Cardiac muscle cell (in vitro differentiated cells and primary cell): ENCODE results near the gene C19orf47. TPM values are rescaled to one million over a fixed set of nuclear protein-coding genes. Genes with fewer than 3 reads are reported as not detected.

Experiments used
- DNase-seq, 2 donors: peaks; one replicate each; pipeline versions ENCODE4 v3.0.0 to v3.0.0-alpha.2; 2010 to 2017; ENCODE audit warnings: low read depth in 1 of 2, low spot score in 1 of 2
- H3K27ac ChIP-seq: fragments of 200-600 bp; sonication (generic); 2 replicates; pipeline ENCODE4 v1.5.1; 2016
- H3K27me3 ChIP-seq: fragments of 200-600 bp; sonication (generic); 2 replicates; pipeline ENCODE4 v1.6.0; 2016; ENCODE audit warnings: control low read depth
- H3K36me3 ChIP-seq: fragments of 200-600 bp; sonication (generic); 2 replicates; pipeline ENCODE4 v1.5.1; 2016; ENCODE audit warnings: control low read depth
- H3K4me1 ChIP-seq: fragments of 200-600 bp; sonication (generic); 2 replicates; pipeline ENCODE4 v1.8.1; 2017; ENCODE audit warnings: low read depth, mild to moderate bottlenecking, mixed run types
- H3K4me3 ChIP-seq: fragments of 200-600 bp; sonication (generic); 2 replicates; pipeline ENCODE4 v1.5.1; 2016; ENCODE audit warnings: mild to moderate bottlenecking
- H3K9me3 ChIP-seq: fragments of 200-600 bp; sonication (generic); 2 replicates; pipeline ENCODE4 v1.5.1; 2017; ENCODE audit warnings: low read depth, mild to moderate bottlenecking, control low read depth
- CTCF ChIP-seq: IDR thresholded peaks from 2 replicates; pipeline ENCODE4 v1.5.1; 2012; ENCODE audit warnings: low read depth, mild to moderate bottlenecking, low read length
- polyA plus RNA-seq: library from polyadenylated mRNA; unstranded; fragments of >200 nt; fragmentation: Nextera tagmentation; extraction: Ambion mirVana; gene quantifications from 2 replicates; pipeline ENCODE4 v1.2.1, GENCODE V29; 2016
- total RNA-seq: library from RNA; depleted of rRNA; stranded (reverse); fragments of >200 nt; gene quantifications from 2 replicates; pipeline ENCODE4 v1.2.3, GENCODE V29; 2016

Gene C19orf47
- total and polyA plus RNA-seq, 2 experiments from 2014 or later, result 16.4 to 20.3 TPM

DNA sequence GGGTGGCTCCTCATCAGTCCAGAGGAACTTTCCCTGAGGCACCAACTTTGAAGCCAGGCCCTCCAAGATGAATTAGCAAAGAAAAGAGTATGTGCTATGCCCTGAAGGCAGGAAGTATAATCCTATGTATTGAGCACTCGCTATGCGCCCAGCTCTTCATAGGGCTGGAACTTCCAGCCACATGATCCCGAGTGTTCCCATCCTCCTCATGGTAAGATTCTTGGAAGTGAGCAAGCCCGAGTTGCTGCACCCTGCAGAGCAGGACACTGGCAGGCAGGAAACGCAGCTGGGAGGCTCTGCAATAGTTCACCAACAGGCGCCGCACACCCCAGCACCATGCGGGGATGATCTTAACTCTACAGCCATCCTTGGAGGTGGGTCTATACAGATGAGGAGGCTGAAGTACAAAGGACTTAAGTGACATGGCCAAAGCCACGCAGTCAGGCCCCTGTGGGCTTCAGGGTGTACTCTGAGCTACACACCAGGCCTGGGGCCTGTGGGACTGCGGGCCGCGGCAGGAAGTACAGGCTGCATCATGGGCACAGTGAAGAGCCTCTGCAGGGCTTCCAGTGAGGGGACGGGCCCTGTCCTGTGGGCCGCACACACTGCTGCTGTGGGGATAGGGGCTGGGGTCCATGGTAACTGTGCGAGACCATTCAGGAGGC, 25.1 kb downstream of the C19orf47 start:
- Histone ChIP-seq H3K27ac (no peak overlapping the region), H3K4me1 (no peaks in the 10 kb centered on the region), H3K36me3 (peaks cover 35% of the 10 kb centered on the region), H3K9me3 (no peaks in the 10 kb centered on the region), H3K27me3 (no peaks in the 10 kb centered on the region), H3K4me3 (no peak overlapping the region)
- no peak for DNase-seq
- TF ChIP-seq CTCF, result no peak

DNA sequence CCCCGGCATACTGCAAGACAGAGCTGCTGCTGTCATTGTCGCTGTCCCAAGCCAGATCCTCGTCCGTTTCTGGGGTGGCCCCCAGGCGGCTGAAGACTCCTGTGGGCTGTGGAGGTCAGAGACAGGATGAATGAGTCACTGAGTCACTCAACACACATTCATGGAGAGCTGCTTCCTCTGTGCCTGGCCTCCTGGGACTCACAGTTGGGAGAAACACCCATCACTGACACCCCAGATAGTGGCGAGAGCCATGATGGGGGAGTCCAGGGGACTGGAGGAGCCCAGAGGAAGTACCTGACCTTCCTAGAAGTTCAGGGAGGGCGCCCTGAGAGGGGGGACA, 26.0 kb downstream of the C19orf47 start:
- no peak for DNase-seq
- Histone ChIP-seq H3K4me1 (no peaks in the 10 kb centered on the region), H3K4me3 (no peak overlapping the region), H3K36me3 (peaks cover 33% of the 10 kb centered on the region), H3K27ac (no peak overlapping the region), H3K27me3 (no peaks in the 10 kb centered on the region), H3K9me3 (no peaks in the 10 kb centered on the region)
- no peak for TF ChIP-seq CTCF

GRCh38 chr19:40321566-40322270, 26.5 kb downstream of the C19orf47 start:
- peaks cover 33% of the 10 kb centered on the region for H3K36me3 ChIP-seq
- no peaks in the 10 kb centered on the region for H3K4me1 ChIP-seq
- no peak overlapping the region for H3K27ac ChIP-seq
- no peak for TF ChIP-seq CTCF
- no peaks in the 10 kb centered on the region for H3K27me3 ChIP-seq
- DNase-seq, result no peak
- no peak overlapping the region for H3K4me3 ChIP-seq
- H3K9me3 ChIP-seq, result no peaks in the 10 kb centered on the region

- no peak for DNase-seq
- H3K4me1 ChIP-seq, result no peaks in the 10 kb centered on the region
- peaks cover 29% of the 10 kb centered on the region for H3K36me3 ChIP-seq
- no peaks in the 10 kb centered on the region for H3K9me3 ChIP-seq
- TF ChIP-seq CTCF, result no peak
- H3K27ac ChIP-seq, result no peak overlapping the region
- no peaks in the 10 kb centered on the region for H3K27me3 ChIP-seq
- H3K4me3 ChIP-seq, result no peak overlapping the region
Measured at GRCh38 chr19:40321076-40321475, 27.1 kb downstream of the C19orf47 start.

DNA sequence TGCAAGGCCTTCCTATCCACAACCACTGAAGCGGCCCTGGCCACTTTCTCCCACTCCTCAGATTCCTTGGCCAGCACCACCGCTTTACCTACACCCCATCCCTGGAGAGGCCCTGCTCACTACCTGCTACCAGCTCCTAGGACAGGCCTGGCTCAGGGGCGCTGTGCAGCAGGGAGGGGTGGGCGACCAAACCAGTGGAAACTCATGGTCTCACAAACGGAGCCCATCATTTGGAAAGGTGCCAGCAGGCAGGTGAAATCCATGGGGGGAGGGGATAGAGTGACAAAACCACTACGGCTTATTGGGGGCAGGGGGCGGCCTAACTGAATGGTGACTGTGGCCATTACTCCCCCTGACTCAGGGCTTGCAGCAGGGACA, 27.6 kb downstream of the C19orf47 start:
- no peak for TF ChIP-seq CTCF
- H3K4me1 ChIP-seq, result no peaks in the 10 kb centered on the region
- no peak overlapping the region for H3K27ac ChIP-seq
- no peaks in the 10 kb centered on the region for H3K9me3 ChIP-seq
- H3K27me3 ChIP-seq, result no peaks in the 10 kb centered on the region
- H3K36me3 ChIP-seq, result peaks cover 24% of the 10 kb centered on the region
- DNase-seq, result no peak
- no peak overlapping the region for H3K4me3 ChIP-seq
